ENCODE data around the gene CHD6.

CHD6 gene

DNA sequence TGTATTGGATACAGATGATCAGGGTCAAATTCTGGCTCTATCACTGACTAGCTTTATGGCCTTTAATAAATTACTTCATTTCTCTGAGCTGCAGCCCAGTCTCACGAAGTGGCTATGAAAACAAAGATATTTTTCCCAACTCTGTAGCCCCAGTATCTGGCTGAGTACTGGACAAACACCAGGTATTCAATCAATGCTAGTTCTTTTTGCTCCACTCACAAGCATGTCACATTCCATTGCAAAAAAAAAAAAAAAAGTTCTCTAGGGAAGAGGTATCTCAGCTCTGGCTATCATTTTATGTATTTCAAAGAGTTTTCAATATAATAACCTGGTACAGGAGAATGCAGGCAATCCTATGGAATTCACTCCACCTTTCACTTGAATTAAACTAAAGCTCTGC lies 3.1 kb downstream of the CHD6 start:
- no peaks in the 10 kb centered on the region for H3K27me3 ChIP-seq (ENCODE audit: control insufficient read depth in 1 of 2, insufficient read depth in 1 of 2, low read length in 2 of 2)
- H2BK5ac ChIP-seq (ENCODE audit: low read depth, low read length, poor library complexity, severe bottlenecking): no peak overlapping the region
- H3K9ac ChIP-seq (ENCODE audit: low read length): no peak overlapping the region
- no peak overlapping the region for H3K4me2 ChIP-seq (ENCODE audit: low read length, poor library complexity, severe bottlenecking)
- H3K18ac ChIP-seq (ENCODE audit: low read depth in 1 of 2, low read length in 2 of 2): no peak overlapping the region
- 74% methylated on average over 1 of the region's 1 CpG for WGBS
- H3K79me1 ChIP-seq (replicated peaks; ENCODE audit: low read length, poor library complexity, severe bottlenecking): peaks cover 4% of the 10 kb centered on the region
- no peak for DNase-seq
- H3K4me3 ChIP-seq (ENCODE audit: insufficient read depth in 1 of 2, low read depth in 1 of 2, low read length in 2 of 2): no peak overlapping the region
- no peaks in the 10 kb centered on the region for H3K36me3 ChIP-seq (ENCODE audit: control insufficient read depth in 1 of 2, insufficient read depth in 2 of 2, low read depth in 1 of 2, low read length in 2 of 2)
- no peak overlapping the region for H3K23ac ChIP-seq (ENCODE audit: low read length in 2 of 2)
- no peak overlapping the region for H2BK15ac ChIP-seq (ENCODE audit: low read depth, poor library complexity, severe bottlenecking)
- no peak overlapping the region for H2BK12ac ChIP-seq (ENCODE audit: low read length in 2 of 2)
- no peak overlapping the region for H4K8ac ChIP-seq (ENCODE audit: low read length)
- no peak overlapping the region for H3K27ac ChIP-seq (ENCODE audit: low read length, poor library complexity, severe bottlenecking)
- H3K4me1 ChIP-seq (ENCODE audit: control insufficient read depth, insufficient read depth, low read depth, low read length): no peaks in the 10 kb centered on the region
- no peak overlapping the region for H2BK120ac ChIP-seq (ENCODE audit: low read depth, low read length)
- no peak overlapping the region for H2AFZ ChIP-seq (ENCODE audit: low read depth, low read length)
- no peak overlapping the region for H3K4ac ChIP-seq (ENCODE audit: low read depth in 1 of 2, low read length in 2 of 2)
- H3K14ac ChIP-seq (ENCODE audit: low read length in 2 of 2): no peak overlapping the region
- no peak overlapping the region for H2AK5ac ChIP-seq (ENCODE audit: low read length, severe bottlenecking)
- no peak overlapping the region for H4K91ac ChIP-seq (ENCODE audit: low read length)
- H3K9me3 ChIP-seq (ENCODE audit: control insufficient read depth, low read length): no peaks in the 10 kb centered on the region

- H3K4me2 ChIP-seq (ENCODE audit: low read length, poor library complexity, severe bottlenecking): no peak overlapping the region
- H4K8ac ChIP-seq (ENCODE audit: low read length): no peak overlapping the region
- no peaks in the 10 kb centered on the region for H3K9me3 ChIP-seq (ENCODE audit: control insufficient read depth, low read length)
- H3K27ac ChIP-seq (ENCODE audit: low read length, poor library complexity, severe bottlenecking): no peak overlapping the region
- H2BK12ac ChIP-seq (ENCODE audit: low read length in 2 of 2): no peak overlapping the region
- DNase-seq: no peak
- no peak overlapping the region for H3K14ac ChIP-seq (ENCODE audit: low read length in 2 of 2)
- H2BK5ac ChIP-seq (ENCODE audit: low read depth, low read length, poor library complexity, severe bottlenecking): no peak overlapping the region
- H3K79me1 ChIP-seq (replicated peaks; ENCODE audit: low read length, poor library complexity, severe bottlenecking): peaks cover 4% of the 10 kb centered on the region
- H3K9ac ChIP-seq (ENCODE audit: low read length): no peak overlapping the region
- H2AFZ ChIP-seq (ENCODE audit: low read depth, low read length): no peak overlapping the region
- H3K18ac ChIP-seq (ENCODE audit: low read depth in 1 of 2, low read length in 2 of 2): no peak overlapping the region
- H3K23ac ChIP-seq (ENCODE audit: low read length in 2 of 2): no peak overlapping the region
- no peaks in the 10 kb centered on the region for H3K27me3 ChIP-seq (ENCODE audit: control insufficient read depth in 1 of 2, insufficient read depth in 1 of 2, low read length in 2 of 2)
- H3K4ac ChIP-seq (ENCODE audit: low read depth in 1 of 2, low read length in 2 of 2): no peak overlapping the region
- 94% methylated on average over 2 of the region's 2 CpGs for WGBS
- no peaks in the 10 kb centered on the region for H3K36me3 ChIP-seq (ENCODE audit: control insufficient read depth in 1 of 2, insufficient read depth in 2 of 2, low read depth in 1 of 2, low read length in 2 of 2)
- no peak overlapping the region for H2AK5ac ChIP-seq (ENCODE audit: low read length, severe bottlenecking)
- H3K4me3 ChIP-seq (ENCODE audit: insufficient read depth in 1 of 2, low read depth in 1 of 2, low read length in 2 of 2): no peak overlapping the region
- H4K91ac ChIP-seq (ENCODE audit: low read length): no peak overlapping the region
- no peaks in the 10 kb centered on the region for H3K4me1 ChIP-seq (ENCODE audit: control insufficient read depth, insufficient read depth, low read depth, low read length)
- H2BK120ac ChIP-seq (ENCODE audit: low read depth, low read length): no peak overlapping the region
- no peak overlapping the region for H2BK15ac ChIP-seq (ENCODE audit: low read depth, poor library complexity, severe bottlenecking)
These were observed 4.9 kb downstream of the CHD6 start for GRCh38 chr20:41613321-41613720.

- H3K79me1 ChIP-seq (replicated peaks; ENCODE audit: low read length, poor library complexity, severe bottlenecking): peaks cover 6% of the 10 kb centered on the region
- H3K4ac ChIP-seq (ENCODE audit: low read depth in 1 of 2, low read length in 2 of 2): no peak overlapping the region
- H2AFZ ChIP-seq (ENCODE audit: low read depth, low read length): no peak overlapping the region
- no peak overlapping the region for H4K8ac ChIP-seq (ENCODE audit: low read length)
- no peak overlapping the region for H3K9ac ChIP-seq (ENCODE audit: low read length)
- no peak overlapping the region for H4K91ac ChIP-seq (ENCODE audit: low read length)
- H3K27me3 ChIP-seq (ENCODE audit: control insufficient read depth in 1 of 2, insufficient read depth in 1 of 2, low read length in 2 of 2): no peaks in the 10 kb centered on the region
- H3K9me3 ChIP-seq (ENCODE audit: control insufficient read depth, low read length): no peaks in the 10 kb centered on the region
- H2BK120ac ChIP-seq (ENCODE audit: low read depth, low read length): no peak overlapping the region
- 93% methylated on average over 1 of the region's 3 CpGs for WGBS
- H2BK15ac ChIP-seq (ENCODE audit: low read depth, poor library complexity, severe bottlenecking): no peak overlapping the region
- no peak overlapping the region for H3K18ac ChIP-seq (ENCODE audit: low read depth in 1 of 2, low read length in 2 of 2)
- H2BK5ac ChIP-seq (ENCODE audit: low read depth, low read length, poor library complexity, severe bottlenecking): no peak overlapping the region
- H3K36me3 ChIP-seq (ENCODE audit: control insufficient read depth in 1 of 2, insufficient read depth in 2 of 2, low read depth in 1 of 2, low read length in 2 of 2): no peaks in the 10 kb centered on the region
- no peak overlapping the region for H3K23ac ChIP-seq (ENCODE audit: low read length in 2 of 2)
- no peak overlapping the region for H2BK12ac ChIP-seq (ENCODE audit: low read length in 2 of 2)
- no peak overlapping the region for H3K4me2 ChIP-seq (ENCODE audit: low read length, poor library complexity, severe bottlenecking)
- no peaks in the 10 kb centered on the region for H3K4me1 ChIP-seq (ENCODE audit: control insufficient read depth, insufficient read depth, low read depth, low read length)
- H3K4me3 ChIP-seq (ENCODE audit: insufficient read depth in 1 of 2, low read depth in 1 of 2, low read length in 2 of 2): no peak overlapping the region
- H3K14ac ChIP-seq (ENCODE audit: low read length in 2 of 2): no peak overlapping the region
- H3K27ac ChIP-seq (ENCODE audit: low read length, poor library complexity, severe bottlenecking): no peak overlapping the region
- DNase-seq: no peak
- H2AK5ac ChIP-seq (ENCODE audit: low read length, severe bottlenecking): no peak overlapping the region
These were observed 8.7 kb downstream of the CHD6 start for GRCh38 chr20:41609474-41609873.

DNA sequence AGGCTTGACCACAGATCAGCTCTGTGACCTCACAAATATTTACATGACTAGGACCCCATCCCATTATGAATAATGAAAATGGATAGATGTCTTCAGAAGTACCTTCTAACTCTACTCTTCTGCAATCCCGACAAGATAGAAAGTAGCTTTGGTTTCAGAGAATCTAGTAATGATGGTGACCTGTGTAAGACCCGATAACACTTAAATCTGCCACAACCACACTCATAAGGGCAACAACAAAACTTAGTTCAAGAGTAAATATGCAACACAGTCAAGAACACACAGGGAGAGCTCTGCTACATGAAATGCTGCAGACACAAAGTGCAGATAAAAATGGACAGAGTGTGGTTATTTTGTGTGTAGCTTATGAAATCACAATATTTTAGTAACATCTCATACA lies 9.6 kb downstream of the CHD6 start:
- no peaks in the 10 kb centered on the region for H3K4me1 ChIP-seq (ENCODE audit: control insufficient read depth, insufficient read depth, low read depth, low read length)
- H3K36me3 ChIP-seq (ENCODE audit: control insufficient read depth in 1 of 2, insufficient read depth in 2 of 2, low read depth in 1 of 2, low read length in 2 of 2): no peaks in the 10 kb centered on the region
- no peak overlapping the region for H3K4me3 ChIP-seq (ENCODE audit: insufficient read depth in 1 of 2, low read depth in 1 of 2, low read length in 2 of 2)
- H2AFZ ChIP-seq (ENCODE audit: low read depth, low read length): no peak overlapping the region
- no peak overlapping the region for H2BK120ac ChIP-seq (ENCODE audit: low read depth, low read length)
- peaks cover 8% of the 10 kb centered on the region for H3K79me1 ChIP-seq (replicated peaks; ENCODE audit: low read length, poor library complexity, severe bottlenecking)
- no peak overlapping the region for H2BK12ac ChIP-seq (ENCODE audit: low read length in 2 of 2)
- H3K27me3 ChIP-seq (ENCODE audit: control insufficient read depth in 1 of 2, insufficient read depth in 1 of 2, low read length in 2 of 2): no peaks in the 10 kb centered on the region
- no peak overlapping the region for H3K4me2 ChIP-seq (ENCODE audit: low read length, poor library complexity, severe bottlenecking)
- H3K27ac ChIP-seq (ENCODE audit: low read length, poor library complexity, severe bottlenecking): no peak overlapping the region
- DNase-seq: no peak
- H4K91ac ChIP-seq (ENCODE audit: low read length): no peak overlapping the region
- H3K9me3 ChIP-seq (ENCODE audit: control insufficient read depth, low read length): no peaks in the 10 kb centered on the region
- no peak overlapping the region for H2BK5ac ChIP-seq (ENCODE audit: low read depth, low read length, poor library complexity, severe bottlenecking)
- no peak overlapping the region for H3K4ac ChIP-seq (ENCODE audit: low read depth in 1 of 2, low read length in 2 of 2)
- H2AK5ac ChIP-seq (ENCODE audit: low read length, severe bottlenecking): no peak overlapping the region
- no peak overlapping the region for H3K23ac ChIP-seq (ENCODE audit: low read length in 2 of 2)
- no peak overlapping the region for H3K9ac ChIP-seq (ENCODE audit: low read length)
- H2BK15ac ChIP-seq (ENCODE audit: low read depth, poor library complexity, severe bottlenecking): no peak overlapping the region
- no peak overlapping the region for H3K14ac ChIP-seq (ENCODE audit: low read length in 2 of 2)
- H4K8ac ChIP-seq (ENCODE audit: low read length): no peak overlapping the region
- H3K18ac ChIP-seq (ENCODE audit: low read depth in 1 of 2, low read length in 2 of 2): no peak overlapping the region
- 100% methylated on average over 1 of the region's 2 CpGs for WGBS
